Upper lobe of left lung (tissue), 4 donors: ENCODE measurements around the gene PTPN18.

Experiments
- POLR2A ChIP-seq, 4 donors: fragments of 450-650 bp; IDR thresholded peaks; one replicate each; pipeline ENCODE4 v1.5.1; 2016 to 2017; ENCODE audit warnings: antibody characterized with exemption in 4 of 4, mild to moderate bottlenecking in 2 of 4
- POLR2AphosphoS5 ChIP-seq, 2 donors: sonication (generic); formaldehyde crosslinking; IDR thresholded peaks; one replicate each; pipeline ENCODE4 v1.5.1; 2017; ENCODE audit warnings: antibody characterized with exemption in 2 of 2
- TF ChIP-seq, protein P1 (sequence below), 6 experiments: fragments of 450-650 bp in 4 of 6; fragments of 200-600 bp in 2 of 6; sonication (generic) in 2 of 6; IDR thresholded peaks; one replicate each; pipeline ENCODE4 v1.5.1; 2016 to 2019; ENCODE audit warnings: antibody characterized with exemption in 6 of 6

DNA sequence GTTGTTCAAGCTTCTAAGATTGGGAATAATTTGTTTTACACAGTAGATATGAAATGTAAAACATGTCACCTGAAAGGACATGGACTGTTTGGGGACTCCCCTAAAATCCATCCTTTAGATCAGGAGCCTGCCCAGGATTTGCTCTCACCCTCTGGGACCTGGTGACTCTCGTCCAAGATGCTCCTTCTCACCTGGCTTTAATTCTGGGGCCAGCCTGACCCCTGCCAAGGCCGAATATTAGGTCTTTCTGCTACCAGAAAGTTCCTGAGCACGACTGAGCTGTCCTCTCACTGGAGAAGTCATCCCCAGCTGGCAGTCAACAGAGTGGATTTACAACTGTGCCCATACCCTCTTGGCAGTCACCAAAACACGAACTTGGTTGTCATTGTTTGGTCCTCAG, 25.3 kb downstream of the PTPN18 start:
- TF ChIP-seq, protein P1, sequence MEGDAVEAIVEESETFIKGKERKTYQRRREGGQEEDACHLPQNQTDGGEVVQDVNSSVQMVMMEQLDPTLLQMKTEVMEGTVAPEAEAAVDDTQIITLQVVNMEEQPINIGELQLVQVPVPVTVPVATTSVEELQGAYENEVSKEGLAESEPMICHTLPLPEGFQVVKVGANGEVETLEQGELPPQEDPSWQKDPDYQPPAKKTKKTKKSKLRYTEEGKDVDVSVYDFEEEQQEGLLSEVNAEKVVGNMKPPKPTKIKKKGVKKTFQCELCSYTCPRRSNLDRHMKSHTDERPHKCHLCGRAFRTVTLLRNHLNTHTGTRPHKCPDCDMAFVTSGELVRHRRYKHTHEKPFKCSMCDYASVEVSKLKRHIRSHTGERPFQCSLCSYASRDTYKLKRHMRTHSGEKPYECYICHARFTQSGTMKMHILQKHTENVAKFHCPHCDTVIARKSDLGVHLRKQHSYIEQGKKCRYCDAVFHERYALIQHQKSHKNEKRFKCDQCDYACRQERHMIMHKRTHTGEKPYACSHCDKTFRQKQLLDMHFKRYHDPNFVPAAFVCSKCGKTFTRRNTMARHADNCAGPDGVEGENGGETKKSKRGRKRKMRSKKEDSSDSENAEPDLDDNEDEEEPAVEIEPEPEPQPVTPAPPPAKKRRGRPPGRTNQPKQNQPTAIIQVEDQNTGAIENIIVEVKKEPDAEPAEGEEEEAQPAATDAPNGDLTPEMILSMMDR (IDR thresholded peaks at IDR 0.05), result no peak
- TF ChIP-seq POLR2AphosphoS5 (IDR thresholded peaks at IDR 0.05), result no peak
- no peak for TF ChIP-seq POLR2A (IDR thresholded peaks at IDR 0.05)
